HPDE6-E6E7 (cell line): ENCODE results near the gene RB1.
"Not testable (repeated sequence)": the region's sequence is repeated elsewhere in the genome, so short reads cannot be mapped to it uniquely, and the experiment has no call there.

Experiments used
- DNase-seq: peaks from one replicate; pipeline ENCODE4 v3.0.0; 2011; ENCODE audit warnings: missing footprints; ENCODE audit errors: extremely low spot score

The RB1 gene

DNA sequence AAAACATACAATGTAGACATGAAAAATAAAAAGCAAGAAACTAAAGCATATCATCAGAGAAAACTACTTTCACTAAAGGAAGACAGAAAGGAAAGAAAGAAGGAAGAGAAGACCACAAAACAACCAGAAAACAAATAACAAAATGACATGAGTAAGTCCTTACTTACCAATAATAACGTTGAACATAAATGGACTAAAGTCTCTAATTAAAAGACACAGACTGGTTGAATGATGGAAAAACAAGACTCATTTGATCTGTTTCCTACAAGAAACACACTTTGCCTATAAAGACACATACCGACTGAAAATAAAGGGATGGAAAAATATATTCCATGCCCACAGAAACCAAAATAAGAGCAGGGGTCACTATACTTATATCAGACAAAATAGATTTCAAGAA is 46.0 kb downstream of the RB1 start:
- no peak for DNase-seq

DNA sequence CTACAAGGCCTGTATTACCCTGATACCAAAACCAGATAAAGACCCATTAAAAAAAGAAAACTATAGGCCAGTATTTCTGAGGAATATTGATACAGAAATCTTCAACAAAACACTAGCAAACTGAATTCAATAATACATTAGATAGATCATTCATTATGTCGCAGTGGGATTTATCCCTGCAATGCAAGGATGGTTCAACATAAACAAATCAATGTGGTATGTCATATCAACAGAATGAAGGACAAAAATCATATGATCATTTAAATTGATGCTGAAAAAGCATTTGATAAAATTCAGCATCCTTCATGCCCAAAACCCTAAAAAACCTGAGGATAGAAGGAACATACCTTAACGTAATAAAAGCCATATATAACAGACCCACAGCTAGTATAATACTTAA is 50.0 kb downstream of the RB1 start:
- DNase-seq, result no peak

DNA sequence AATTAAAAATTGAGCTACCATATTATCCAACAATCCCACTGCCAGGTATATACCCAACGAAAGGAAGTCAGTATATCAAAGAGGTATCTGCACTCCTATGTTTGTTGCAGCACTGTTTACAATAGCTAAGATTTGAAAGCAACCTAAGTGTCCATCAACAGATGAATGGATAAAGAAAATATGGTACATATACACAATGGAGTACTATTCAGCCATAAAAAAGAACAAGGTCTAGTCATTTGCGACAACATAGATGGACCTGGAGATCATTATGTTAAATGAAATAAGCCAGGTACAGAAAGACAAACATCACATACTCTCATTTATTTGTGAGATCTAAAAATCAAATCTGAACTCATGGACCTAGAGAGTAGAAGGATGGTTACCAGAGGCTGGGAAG is 52.0 kb downstream of the RB1 start:
- not testable (repeated sequence) for DNase-seq

DNA sequence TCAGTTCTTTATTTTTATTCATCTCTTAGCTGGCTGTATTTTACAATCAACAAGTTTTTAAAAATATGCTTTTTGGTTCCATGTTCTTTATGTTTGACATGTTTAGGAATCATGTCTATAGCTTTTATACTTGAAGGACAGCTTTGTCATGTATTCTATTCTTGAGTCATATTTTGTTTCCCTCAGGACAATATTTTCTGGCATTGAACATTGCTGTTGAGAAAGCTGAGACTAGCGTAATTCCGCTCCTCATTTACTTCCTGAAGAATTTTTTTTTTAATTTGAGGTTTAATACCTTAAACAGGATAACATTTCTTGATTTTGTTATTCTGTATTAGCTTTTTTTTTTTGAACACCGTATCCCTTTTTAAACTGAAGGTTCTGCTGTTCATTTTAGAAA is 53.2 kb downstream of the RB1 start:
- DNase-seq, result no peak

DNA sequence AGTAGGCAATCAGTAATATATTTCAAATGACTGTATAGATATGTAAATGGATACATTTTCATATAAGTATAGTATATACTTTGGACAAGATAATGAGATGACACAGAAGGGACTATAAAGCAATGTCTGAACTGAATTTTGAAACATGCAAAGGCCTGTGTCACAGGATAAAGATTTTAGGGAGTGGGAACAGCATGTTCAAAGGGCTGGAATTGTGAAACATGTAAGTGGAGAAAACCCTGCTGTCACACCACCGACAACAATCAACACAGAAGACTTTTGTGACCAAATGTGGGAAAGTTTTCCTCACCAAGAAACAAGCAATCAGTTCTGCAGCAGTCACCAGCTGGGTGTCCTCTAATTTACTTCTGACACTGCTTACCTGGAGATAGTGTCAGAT is 66.4 kb downstream of the RB1 start:
- no peak for DNase-seq

DNA sequence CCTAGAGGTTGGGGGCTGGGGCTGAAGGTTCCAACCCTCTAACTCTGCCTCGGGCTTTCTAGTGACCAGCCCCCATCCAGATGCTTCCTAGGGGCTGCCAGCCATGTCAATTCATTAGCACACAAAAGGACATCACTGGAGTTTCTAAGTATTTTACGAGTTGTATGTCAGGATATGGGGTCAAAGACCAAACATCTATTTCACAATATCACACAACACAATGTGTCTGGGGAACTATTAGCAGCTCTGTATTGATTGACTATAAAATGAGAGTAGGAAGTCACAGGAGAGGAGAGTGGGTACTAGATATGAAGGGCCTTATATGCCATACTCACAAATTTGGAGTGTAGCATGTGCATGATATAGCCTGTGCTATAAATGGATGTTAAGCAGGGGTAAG is 67.3 kb downstream of the RB1 start:
- no peak for DNase-seq

DNA sequence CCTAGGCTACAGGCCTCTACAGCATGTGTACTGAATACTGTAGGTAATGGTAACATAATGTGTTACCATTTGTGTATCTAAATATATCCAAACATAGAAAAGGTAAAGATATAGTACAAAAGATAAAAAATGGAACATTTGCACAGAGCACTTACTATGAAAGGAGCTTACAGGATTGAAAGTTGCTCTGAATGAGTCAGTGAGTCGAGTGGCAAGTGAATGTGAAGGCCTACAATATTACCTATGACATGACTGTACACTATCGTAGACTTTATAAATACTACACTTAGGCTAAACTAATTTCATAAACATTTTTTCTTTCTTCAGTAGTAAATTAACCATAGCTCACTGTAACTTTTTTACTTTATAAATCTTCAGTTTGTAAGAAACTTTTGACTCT is 74.3 kb downstream of the RB1 start:
- no peak for DNase-seq

DNA sequence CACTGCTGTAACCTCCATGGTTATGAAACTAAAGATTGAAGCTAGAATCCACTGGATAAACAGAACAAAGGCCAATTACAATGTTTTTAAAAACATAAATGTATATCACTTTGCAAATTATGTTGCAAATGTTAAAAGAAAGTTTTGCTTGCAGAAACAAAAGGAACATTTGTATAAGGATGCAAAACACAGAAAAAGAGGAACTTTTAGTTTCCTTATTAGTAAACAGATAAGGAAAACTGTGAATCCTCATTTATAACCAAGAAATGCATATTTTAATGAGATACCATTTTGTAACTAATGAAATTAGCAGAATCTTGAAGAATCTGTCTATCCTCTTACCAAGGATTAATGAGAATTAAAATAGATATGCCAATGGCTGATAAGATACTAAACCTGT is 77.0 kb downstream of the RB1 start:
- DNase-seq, result no peak

DNA sequence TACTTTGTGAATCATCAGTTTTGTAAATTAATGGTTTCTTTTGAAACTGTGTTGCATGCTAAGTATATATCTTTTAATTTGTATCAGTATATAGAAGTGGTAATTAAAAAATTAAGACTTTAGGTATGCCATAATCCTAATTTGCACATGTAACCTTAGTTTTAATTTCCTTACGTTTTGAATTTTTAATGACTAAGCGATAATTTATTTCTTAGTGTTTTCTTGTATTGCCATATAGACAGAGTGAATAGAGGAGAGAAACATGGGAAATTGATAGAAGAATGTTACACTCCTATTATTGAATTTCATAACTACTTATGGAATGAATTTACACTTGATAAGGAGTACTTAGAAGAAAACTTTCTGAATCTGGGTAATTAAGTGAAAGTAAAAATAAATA is 79.8 kb downstream of the RB1 start:
- no peak for DNase-seq

DNA sequence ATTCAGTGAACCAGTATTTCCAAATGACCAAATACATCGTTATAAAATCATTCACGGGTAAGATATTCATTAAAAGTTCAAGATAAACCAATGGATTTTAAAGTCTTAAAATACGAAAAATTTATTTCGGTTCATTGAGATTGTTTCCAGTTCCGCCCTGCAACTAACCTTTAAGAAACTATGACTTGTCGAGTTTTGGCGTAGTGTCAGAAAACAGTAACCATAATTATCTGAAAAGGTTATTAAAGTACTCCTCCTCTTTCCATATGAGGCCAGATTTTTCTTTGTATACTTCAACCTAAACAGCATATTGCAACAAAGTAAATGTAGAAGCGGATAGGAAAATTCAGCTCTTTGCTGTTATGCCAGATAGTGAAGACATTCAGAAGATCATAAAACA is 83.3 kb downstream of the RB1 start:
- no peak for DNase-seq

DNA sequence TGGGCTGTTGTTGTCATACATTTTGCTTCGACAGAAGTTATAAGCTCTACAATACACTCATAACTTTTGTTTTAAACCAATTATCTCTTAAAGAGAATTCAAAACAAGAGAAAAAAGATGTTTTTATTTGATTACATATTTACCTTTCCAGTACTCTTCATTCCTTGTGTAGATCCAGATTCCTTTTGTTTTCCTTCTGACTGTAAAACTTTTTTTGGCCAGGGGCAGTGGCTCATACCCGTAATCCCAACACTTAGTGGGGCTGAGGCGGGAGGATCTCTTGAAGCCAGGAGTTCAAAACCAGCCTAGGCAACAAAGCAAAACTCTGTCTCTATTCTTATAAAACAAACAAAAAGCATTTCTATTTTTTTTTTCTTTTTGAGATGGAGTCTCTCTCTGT is 87.7 kb downstream of the RB1 start:
- DNase-seq, result no peak

DNA sequence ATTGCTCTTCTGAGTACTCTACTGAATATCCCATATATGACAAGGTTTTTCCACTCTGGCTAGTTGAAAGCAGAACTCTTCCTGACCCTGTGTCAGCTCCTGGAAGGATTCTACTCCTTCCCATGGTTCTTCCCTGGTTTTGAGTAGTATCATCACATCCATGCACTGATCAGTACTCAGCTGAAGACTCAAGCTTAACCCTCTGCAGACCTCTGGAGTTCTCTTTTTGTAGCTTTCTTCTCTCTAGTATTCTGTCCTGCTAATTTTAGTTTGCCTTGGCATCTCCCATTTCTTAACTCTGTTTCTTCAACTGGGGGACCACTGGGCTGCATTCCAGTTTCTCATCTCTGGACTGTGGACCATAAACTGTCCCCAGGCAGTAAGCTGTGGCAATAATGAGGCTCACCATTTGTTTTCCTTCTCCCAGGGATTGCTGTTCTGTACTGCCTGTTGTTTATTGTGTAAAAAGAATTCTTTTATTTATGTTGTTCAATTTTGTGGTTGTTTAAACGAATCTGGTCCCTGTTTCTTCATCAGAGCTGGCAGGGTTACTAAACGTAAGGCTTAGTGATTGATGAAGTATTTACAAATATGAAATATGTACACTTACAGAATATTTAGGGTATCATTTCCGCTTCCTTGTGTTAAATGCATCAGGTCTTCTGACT is 89.6 kb downstream of the RB1 start:
- DNase-seq, result no peak

DNA sequence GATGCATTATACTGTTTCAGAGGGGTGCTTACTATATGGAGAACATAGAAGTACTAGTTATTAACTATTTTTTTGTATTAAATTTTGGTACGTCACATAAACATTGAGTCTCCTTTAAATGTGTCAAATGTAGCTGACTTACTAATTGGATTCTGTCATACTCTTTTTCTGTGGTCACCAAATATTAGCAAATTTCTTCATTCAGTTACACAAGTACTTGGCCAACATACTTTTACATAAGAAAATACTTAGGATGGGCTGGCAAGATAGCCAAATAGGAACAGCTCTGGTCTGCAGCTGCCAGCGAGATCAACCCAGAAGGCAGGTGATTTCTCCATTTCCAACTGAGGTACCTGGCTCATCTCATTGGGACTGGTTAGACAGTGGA is 90.1 kb downstream of the RB1 start:
- no peak for DNase-seq

DNA sequence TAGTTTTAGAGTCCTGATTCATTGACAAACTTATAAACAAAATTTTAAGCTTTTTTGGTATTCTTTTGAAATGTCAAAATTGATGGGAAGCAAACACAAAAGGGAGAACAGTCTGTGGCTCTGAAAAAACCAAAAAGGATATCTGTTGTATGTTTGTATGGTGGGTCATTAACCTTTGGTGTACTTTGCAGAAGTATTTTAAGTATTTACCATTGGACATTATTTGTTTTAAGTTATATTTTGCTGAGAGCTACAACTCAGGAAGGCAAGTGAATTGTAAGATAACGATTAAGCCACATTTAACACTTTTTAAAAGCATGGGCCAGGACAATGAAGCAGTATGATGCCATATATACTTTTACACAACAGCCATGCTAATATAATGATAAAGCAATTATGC is 94.2 kb downstream of the RB1 start:
- no peak for DNase-seq

DNA sequence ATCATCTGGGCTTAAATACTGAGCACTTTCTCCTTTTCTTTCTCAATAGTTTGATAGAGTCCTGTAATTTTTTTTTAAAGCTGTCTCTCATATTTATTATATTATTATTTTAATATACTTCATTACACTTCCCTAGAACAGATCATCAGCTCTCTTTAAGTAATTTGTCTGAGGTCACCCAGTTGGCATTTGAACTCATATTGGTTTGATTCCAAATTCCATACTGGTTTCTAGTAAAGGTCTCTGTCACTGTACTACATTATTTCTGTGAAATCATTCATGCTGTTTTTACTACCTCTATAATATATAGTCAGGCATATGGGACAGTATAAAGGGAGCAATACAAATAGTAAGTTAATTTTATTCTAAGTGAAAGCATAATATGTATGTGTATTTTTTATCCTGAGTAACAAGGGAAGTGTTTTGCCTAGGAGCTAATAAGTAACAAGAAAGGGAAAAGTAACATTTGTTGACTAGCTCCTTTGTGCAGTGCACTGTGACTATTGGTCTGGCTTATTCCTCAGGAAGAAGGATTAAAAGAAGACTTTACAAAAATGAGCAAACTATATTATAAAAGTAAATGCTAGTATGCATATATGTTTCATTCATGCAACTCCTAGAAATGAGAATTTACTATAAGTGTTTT is 95.0 kb downstream of the RB1 start:
- no peak for DNase-seq

DNA sequence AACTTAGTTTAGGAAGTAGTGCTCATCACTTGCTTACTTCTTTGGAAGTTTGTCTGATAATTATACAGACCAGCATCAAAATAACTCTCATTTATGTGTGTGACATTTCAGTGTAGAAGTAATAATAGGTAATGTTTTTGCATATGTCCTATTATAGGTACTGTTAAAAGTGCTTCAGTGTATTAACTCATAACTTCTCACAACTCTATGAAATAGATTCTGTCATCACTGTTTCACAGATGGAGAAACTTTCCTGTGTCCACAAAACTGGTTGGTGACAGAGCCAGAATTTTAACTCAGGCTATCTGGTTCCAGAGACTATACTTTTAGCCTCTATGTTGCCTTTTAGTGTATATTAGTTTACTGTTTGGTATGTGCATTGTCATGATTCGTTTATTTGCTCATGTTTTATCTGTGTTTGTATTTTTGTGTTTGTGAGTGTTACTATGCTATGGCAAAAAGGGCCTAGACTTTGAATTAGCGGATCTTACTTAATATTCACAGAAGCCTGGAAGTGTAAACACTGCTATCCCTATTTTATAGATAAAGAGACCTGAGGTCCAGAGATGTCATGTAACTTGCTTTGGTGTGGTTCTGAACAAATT is 96.6 kb downstream of the RB1 start:
- no peak for DNase-seq

DNA sequence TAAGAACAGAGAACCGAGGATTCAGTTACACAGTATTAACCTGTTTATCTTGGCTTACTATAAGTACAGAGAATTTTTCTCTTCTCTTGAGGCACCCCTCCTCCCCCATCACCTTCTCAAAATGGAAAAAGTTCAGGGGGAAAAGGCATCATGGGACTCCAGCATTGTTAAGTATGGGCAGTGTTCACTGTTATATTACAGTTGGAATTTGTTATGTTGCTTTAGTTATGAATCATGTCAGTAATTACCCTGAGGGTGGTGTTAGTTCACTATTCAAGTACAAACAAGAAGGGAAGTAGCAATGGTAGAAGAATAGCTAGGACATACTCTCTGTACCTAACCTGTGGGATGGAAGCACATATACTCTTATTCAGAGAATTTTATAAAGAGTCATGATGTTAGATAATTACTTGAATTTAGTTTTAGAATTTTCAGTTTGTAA is 97.3 kb downstream of the RB1 start:
- DNase-seq, result peak; percentile 5

DNA sequence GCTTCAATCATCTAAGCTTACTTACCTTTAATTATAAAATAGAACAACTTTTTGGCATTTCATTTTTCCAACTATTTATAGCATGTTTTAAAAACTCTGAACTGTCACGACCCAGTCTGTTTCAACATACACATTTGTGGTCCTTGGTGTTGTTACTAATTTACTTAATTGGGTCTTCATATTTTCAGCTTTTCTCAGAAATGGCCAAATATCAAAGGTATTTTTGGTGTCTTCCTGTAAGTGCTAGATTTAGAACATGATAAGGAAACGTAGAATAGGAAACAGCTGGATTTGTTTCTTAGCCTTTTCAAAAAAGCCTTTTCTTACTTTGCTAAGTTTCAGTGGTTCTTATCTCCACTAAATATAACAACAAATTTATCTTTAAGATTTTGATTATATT is 97.9 kb downstream of the RB1 start:
- no peak for DNase-seq

DNA sequence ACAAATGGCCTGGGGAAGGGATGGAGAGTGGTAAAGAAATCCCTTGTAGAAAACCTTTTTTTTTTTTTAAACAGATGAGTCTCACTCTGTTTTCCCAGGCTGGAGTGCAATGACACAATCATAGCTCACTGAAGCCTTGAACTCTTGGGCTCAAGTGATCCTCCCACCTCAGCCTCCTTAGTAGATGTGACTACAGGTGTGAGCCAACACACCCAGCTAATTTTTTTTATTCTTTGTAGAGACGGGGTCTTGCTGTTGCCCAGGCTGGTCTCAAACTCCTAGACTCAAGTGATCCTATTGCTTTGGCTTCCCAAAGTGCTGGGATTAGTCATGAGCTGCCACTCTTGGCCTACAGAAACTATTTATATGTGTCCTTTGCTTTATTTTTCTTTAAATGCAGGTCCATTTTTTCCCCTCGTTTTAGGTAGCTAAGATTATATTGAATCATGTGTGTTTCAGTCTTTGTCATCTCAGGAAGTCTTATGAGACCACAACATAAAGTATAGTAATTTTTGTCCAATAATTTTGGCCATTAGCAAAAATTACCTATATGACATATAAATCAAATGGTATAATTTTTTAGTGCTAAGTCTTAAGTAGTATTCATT is 98.9 kb downstream of the RB1 start:
- DNase-seq, result no peak

DNA sequence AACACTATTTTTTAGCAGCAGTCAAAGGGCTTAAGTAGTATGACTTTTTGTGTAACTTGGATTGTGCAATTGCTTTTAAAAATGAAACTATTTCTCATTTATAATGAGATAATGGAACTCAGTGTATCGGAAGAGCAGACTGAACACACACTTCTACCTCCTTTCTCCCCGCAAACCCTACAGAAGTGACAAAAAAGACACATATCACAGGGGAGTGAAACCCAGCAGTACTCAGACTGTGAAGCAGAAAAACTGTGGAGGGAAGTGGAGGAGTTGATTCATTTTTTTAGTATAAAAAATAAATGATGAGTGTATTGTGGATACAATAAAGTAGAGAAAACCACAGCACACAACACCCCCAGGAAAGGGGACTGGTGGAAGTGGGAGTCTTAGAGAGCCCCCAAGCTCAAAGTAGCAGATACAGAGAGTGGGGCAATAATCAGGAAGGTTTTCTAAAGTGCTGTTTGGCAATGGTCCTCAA is 99.6 kb downstream of the RB1 start:
- no peak for DNase-seq

DNA sequence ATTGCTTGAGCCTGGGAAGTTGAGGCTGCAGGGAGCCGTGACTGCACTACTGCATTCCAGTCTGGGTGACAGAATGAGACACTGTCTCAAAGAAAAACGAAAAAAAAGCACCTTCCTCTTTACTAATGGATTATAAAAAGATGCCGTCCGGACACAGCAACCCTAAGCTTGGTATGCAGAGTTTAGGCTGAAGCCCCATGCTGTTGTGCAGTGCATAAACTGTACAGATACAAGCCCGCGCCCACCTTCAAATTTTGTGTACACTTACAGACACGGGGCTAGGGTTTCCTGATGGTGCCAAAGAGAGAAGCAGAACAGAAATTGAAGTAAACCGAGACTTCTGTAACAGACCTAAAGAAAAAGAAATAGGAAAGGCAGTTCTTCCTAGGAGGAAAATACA is 100.4 kb downstream of the RB1 start:
- DNase-seq, result no peak

DNA sequence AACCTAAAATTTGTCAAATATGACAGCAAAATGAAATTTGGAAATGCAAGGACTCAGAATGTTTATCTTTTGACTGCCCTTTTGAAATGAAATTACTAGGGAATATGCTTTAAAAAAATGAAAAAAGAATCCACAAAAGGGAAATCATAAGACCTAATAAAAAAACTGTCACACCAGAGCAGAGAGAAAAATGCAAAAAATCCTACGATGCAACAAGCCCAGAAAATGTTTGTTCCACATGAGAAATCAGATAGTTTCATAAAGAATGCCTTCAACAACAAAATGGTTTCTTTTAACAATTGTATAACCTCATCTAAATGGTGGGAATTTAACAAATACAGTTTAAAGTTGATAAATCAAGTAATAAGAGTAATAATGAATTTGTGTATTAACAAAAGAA is 101.4 kb downstream of the RB1 start:
- no peak for DNase-seq

DNA sequence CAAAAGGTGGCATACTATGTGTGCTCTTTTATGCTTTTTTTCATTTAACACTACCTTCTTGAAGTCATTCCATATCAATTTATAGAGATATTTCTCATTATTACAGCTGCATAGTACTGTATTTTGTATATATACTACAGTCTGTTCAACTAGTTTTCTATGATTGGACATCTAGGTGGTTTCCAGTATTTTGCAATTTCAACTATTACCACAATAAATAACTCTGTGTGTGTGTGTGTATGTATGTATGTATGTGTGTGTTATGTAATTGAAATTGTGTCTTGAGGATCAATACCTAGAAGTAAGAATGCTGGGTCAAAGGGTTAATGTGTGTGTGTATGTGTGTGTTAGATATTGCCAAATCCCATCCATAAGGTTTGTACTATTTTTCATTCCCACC is 102.3 kb downstream of the RB1 start:
- no peak for DNase-seq
